HG02973 (cell line): ENCODE results near the gene FAM20C.

Source experiments
- ATAC-seq: cut with Tn5 transposase; IDR thresholded peaks from one replicate; pipeline ENCODE4 v1.9.1; 2021; ENCODE audit warnings: moderate library complexity; ENCODE audit not compliant: unreplicated experiment

FAM20C gene

DNA sequence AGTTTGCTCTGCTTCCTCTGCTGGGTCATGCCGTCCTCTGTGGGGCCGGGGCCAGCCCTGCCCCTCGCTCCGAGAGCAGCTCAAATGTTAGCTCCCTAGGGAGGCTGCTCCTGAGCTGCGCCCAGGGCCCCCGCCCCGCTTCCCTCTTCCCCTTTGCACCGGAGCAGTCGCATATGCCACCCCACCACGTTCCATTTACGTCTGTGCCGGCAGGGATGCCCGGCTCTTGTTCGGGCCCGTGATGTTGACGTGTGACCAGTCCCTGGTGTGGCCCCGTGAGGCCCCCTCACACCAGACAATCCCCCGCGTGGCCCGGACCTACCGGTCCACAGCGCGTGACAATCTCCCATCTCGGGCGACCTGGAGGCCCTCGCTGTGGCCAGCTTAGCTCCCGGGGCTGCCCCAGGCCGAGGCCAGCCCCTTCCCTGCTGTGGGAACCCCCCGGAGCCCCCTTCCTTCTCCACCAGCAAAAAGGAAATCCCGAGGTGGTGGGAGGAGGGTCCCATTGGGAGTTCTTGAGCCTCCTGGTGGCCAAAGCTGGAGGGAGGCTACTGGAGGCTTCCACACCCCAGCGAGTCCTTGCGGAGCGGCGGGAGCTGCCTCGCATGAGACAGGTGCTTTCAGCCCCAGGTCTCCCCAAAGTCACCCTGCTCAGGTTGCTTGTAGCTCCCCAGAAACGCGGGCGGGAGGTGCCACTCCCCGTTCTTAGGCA, 15.2 kb downstream of the FAM20C start:
- no peak for ATAC-seq

DNA sequence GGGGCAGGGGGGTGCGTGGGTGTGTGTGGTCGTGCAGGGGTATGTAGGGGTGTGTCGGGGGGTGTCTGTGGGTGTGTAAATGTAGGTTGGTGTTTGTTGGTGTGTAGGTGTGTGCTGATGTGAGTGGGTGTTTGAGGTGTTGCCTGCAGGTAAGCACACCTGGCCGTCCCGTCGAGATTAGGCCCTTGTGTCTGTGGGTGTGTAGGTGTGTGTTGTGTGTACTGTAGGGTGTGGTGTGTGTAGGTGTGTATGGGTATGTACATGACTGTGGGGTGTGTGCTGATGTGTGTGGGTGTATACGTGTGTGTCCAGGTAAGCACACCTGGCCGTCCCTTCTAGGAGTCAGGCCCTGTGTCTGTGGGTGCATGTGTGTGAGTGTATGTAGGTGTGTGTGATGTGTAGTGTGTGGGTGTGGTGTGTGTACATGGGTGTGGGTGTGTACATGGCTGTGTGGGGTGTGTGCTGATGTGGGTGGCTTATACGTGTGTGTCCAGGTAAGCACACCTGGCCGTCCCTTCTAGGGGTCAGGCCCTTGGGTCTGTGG, 15.8 kb downstream of the FAM20C start:
- ATAC-seq, result no peak

DNA sequence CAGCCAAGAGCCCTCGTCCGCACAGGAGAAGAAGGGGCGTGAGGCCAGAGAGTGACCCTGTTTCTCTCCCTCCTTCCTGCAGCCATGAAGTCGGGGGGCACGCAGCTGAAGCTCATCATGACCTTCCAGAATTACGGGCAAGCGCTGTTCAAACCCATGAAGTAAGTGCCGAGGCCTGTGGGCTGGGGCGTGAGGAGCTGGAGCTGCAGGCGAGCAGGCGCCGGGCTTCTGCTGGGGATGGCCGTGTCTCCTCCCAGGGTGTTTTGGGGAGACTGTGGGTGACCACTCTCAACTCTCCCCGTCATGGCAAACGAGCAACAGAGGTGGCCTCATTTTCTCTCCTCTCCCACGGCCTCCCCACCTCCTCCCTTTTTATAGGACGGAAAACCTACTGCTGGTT, 16.4 kb downstream of the FAM20C start:
- no peak for ATAC-seq

DNA sequence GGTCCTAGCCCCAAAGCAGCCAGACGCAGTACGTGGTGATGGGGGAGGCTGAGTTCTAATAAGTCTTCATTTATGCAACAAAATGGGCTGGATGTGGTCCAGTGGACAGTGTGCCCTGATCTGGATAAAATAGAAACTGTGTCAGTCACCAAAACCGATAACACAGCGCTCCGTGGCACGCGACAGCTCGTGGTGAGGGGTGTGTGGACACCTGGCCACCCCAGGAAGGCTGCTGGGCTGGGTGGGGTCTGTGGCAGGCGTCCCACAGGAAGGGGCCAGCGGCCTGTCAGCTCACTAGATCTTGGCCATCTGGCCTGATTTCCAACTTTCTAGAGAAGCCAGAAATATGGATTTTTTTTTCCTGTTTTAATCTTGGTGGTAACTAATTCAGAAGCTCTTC, 17.0 kb downstream of the FAM20C start:
- ATAC-seq, result no peak

DNA sequence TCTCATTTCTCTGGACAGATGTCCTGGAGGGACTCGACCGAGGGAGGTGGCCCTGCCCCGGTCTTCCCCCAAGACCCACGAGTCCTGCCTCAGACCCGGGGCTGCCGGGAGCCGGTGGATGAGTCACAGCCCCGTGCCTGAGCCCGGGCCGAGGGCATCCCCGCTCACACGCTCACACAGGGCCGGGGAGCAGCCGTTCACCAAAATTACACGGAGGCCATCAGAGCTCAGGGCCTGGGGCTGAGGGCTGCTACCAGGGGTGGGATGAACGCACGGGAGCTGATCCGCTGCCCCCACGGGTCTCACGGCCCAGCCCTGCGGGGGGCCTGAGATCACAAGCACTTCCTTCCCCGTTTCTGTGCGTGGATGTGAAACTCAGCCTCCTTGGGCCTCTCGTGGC, 17.5 kb downstream of the FAM20C start:
- no peak for ATAC-seq

DNA sequence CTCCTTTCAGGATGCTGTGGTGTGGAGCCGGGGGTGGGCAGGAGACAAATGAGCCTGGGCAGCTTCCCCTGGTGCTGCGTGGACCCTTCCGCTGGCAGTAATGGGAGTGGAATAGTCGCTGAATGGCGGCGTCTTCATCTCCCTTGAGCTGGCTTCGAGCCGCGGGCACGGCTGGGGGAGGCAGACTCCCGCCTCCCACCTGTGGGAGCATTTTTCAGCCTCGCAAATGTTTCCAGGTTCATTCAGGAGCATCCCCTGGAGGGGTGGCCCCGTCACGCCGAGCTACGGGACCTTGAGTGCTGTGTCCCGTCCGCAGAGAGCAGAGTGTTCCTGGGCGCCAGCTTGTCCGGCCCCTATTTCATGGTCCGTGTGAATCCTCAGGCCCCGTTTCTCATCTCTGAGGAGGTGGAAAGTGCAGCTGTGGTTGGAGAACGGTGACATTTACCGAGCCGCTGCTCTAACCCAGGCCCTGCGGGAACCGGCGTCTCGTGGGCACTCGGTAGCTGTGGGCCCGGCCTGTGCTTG, 18.1 kb downstream of the FAM20C start:
- no peak for ATAC-seq

DNA sequence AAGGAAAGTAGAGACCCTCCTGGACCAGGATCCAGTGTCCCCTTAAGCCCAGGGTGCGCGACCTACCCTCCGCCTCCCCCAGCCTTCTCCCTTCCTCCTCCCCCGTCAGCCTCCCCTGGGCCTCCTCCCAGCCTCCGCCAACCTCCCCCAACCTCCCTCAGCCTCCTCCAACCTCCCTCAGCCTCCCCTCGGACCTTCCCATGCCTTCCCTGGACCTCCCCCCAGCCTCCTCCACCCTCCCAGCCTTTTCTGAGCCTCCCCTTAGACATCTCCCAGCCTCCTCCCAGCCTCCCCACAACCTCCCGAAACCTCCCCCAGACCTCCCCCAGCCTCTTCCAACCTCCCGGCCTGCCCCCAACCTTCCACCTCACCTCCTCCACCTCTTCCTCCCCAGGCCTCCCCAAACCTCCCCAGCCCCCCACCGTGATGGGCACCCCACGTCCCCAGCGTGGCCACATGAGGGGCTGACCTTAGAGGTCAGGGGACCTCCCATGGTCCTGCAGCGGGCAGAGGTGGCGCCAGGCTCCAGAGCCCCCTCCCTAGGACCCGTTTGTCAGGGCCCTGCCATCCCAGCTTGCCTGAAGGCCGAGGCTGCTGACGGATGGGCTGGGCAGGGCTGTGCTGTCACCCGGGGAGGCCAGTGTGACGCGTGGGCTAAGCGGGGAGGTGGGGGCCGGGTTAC, 18.8 kb downstream of the FAM20C start:
- ATAC-seq, result no peak

DNA sequence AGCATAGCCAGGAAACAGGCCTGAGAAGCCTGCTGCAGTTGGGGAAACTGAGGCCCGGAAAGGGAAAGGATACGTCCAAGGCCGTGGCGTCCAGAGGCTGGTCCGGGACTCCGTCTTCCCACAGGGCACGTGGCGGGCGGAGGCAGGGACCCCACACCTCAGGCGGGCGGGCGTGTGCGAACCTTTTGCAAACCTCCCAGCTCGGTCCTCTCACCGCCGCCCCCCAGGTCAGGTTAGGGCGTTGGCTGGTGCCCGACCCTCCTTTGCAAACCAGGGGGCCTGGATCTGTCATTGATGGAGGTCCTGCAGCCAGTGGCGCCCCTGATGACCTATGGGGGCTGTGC, 19.3 kb downstream of the FAM20C start:
- no peak for ATAC-seq

DNA sequence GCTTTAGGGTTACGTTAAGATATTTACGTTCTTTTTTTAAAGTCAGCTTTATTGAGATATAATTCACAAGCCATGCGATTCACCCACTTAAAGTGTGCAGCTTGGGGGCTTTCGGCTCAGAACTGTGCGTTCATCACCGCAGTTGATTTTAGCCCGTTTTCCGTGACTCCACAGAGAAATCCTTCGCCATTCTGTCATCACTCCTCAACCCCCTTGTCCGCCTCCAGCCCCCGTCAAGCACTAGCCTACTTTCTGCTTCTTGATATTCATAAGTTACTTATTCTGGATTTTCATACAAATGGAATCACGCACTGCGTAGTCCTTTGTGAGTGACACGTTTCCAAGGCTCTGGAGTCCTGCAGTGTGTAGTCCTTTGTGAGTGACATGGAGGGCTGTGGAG, 20.4 kb downstream of the FAM20C start:
- no peak for ATAC-seq

DNA sequence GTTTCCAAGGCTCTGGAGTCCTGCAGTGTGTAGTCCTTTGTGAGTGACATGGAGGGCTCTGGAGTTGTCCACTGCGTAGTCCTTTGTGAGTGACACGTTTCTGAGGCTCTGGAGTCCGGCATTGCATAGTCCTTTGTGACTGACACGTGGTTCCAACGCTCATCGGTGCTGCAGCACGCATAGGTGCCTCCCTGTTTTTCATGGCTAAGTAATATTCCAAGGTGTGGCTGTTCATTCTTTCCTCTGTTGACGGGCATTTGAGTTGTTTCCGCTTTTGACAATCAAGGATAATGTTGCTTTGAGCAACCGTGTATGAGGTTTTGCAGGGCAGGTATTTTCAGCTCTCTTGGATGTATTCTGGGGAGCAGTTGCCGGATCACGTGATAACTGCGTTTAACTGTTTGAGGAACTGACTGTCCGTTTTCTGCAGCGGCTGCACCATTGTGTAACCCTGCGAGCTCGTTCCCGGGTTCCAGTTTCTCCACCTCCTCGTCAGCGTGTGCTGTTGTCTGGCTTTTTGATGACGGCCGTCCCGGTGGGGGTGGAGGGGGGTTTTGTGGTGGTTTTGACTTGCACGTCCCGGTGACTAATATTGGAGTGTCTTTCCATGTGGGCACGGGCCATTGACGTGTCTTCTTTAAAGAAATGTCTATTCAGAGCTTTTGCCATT, 21.1 kb downstream of the FAM20C start:
- ATAC-seq, result no peak

DNA sequence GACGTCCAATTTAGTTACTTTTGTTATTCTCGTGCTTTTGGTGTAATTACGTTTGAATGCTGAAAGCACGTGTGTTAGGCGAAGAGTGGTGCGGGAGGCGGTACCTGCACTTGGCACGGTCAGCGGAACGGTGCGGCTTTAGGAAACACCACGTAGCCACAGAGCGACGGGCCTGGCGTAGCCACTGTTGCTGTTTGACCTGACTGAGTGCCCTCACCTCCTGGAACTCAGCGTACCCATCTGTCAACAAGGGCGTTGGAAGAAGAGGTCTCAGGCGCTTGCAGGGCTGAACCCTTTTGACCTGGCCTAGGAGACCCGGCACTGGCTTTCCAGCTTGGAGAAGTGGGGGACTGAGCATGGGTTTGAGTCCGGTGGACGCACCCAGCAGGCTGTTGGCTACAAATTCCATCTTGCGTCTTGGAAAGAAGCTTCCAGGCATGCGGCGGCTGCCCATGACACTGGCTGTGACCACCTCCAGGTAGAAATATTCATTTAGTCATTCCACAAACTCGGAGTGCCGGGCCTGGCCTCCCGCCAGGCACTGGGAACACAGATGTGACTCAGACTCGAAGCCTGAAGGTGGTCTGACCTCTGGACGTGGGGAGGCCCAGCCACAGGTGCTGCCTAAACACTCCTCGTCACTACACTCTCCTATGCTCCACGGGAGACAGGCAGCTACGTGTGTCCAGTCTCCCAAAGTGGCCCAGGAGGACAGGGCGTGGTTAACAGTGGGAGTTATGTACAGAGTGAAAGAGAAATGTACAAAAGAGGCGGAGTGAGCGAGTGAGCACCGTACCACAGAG, 22.2 kb downstream of the FAM20C start:
- ATAC-seq, result no peak

DNA sequence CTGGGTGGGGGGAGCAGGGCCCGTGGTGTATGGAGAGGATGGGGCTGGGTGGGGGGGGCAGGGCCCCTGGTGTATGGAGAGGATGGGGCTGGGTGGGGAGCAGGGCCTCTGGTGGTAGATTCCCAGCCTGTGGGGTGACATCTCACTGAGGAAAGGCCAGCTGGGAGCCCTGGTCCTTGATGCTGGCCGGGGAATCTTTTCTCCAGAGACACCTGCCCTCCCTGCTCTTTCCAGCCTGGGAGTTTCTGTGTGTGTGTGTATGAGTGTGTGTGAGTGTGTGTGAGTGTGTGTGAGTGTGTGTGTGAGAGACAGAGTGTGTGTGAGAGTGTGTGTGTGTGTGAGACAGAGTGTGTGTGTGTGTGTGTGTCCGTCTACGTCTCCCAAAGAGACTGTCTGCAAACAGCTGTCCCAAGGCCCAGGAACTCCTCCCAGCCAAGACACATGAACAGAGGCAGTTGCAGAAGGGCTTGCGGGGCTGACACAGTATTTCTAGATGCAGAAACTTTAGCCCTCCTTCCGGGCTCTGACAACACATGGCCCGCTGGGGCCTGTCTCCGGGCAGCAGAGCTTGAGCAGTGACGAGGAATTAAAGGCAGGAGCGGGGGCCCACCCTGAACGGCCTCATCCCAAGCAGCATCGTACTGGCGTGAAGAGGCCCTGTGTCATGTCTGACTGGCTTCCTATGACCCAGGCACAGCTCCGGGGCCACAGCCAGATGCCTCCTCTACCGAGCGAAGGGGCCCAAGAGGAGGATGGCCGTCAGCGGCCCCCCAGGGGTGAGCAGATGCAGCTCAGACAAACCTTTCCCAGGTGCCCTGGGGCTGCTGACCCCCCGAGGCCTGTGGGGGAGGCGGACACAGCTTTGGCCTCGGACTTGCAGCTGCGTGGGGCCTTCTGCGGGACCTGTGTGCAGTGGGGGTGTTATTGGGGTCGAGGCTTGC, 24.3 kb downstream of the FAM20C start:
- no peak for ATAC-seq

DNA sequence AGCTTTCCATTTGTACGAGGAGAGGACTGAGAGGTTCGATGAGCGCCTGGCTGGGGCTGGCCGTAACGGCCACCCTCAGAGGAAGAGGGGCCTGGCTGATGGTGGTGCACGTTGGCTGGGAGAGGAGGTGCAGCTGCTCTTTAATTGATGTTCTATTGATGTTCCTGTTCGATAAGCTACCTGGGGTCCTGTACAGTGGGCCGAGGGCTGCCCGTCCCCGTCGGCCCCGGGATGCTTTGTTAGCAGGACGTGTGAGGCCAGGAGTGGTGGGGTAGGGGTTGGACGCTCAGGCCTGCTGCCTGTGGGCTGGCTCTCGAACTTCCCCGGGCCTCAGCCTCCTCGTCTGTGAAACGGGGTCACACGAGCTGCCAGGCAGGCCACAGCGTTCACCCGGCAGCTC, 25.4 kb downstream of the FAM20C start:
- no peak for ATAC-seq

DNA sequence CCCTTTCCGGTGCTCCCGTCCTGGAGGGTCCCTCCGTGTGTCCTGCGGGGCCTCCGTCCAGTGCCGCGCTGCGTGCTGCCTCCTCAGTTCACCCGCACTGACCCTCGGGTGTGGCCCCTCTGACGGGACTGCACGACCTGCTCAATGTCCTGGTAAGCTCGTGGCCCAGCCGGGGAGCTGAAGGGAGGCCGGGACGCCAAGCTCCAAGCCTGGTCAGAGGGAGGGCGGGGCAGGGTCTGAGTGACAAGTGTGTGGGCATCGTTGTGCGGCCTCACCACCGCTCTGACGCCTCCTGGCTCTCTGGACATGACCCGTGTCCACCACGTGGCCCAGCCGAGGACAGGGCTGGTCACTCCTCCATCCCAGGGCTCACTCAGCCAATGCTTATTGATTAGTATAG, 25.9 kb downstream of the FAM20C start:
- ATAC-seq, result no peak

DNA sequence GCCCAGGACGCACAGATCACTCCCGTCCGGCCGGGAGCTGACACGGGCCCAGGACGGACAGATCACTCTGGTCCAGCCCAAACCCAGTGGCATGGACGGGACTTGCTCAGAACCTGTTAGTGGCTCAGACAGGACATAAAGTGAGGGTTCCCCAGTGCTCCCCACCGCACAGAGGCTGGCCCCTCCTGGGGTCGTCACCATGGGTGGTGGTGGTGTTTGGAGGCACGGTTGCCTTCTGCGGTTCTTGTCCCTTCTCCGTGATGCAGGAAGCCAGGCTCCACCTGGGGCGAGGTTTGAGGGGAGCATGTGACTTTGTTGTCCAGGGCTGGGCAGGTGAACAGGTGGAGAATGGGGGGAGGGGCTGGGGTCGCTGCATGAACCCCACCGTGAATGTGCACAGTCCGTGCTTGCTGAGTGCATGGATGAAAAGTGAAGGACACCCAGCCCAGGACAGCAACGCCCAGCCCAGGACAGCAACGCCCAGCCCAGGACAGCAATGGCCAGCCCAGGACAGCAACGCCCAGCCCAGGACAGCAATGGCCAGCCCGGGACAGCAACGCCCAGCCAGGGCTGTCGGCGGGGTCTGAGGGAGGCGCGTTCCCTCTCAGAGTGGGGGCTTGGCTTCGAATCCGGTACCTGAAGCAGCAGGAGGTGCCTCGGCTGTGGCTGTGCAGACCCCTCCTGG, 26.7 kb downstream of the FAM20C start:
- ATAC-seq, result no peak

DNA sequence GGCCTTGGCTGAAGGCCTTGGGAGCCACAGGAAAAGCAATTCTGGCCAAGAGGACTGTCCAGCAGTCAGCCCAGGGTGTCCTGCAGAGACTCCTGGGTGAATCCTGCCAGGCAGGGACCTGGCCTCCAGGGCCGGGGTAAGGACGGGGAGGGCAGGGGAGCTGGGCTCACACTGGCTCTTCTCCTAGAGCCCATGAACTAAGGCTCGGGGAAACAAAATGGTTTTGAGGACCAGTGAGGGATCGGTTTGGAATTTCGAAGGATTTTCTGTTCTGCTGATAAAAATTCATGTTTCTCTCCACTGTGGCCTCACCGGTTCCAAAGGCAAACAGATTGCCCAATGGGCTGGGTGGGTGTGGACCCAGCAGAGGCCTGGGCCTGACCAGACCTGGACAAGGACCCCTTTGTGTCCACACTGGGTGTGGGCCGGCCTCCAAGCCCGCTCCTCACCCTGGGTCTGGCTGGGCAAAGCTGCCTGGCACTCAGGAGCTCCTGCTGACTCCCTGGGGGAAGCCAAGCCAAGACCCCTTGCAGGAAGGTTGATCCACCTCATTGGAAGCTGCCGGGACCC, 27.3 kb downstream of the FAM20C start:
- no peak for ATAC-seq

DNA sequence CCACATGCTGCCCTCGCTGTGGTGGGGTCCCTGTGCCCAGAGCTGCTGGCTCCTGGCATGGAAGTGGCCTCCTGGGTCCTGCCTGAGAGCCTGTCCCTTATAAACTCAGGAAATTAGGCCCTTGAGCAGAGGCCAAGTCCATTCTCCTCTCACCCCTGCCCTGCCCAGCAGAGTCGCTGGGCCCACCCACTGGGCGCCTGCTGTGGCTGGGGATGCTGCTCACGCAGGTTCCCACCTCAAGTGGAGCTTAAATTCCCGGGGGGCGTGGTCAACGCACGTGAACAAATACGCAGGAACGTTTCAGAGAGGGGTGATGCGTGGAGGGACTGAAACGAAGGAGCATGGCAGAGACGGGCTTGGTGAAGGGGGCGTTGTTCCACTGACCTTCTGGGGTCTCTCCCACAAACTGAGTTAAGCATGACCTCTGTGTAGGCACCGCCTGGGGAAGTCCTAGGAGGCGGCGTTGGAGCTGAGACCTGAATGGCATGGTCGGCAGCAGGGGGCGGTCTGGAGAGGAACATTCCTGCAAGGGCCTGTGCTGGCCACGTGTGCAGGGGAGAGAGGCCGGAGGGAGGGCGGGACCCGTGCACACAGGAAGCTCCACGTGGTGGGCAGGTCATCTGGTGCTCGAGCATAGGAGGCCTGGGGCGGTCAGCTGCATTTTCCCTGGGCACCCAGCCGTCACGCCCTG, 27.9 kb downstream of the FAM20C start:
- no peak for ATAC-seq

DNA sequence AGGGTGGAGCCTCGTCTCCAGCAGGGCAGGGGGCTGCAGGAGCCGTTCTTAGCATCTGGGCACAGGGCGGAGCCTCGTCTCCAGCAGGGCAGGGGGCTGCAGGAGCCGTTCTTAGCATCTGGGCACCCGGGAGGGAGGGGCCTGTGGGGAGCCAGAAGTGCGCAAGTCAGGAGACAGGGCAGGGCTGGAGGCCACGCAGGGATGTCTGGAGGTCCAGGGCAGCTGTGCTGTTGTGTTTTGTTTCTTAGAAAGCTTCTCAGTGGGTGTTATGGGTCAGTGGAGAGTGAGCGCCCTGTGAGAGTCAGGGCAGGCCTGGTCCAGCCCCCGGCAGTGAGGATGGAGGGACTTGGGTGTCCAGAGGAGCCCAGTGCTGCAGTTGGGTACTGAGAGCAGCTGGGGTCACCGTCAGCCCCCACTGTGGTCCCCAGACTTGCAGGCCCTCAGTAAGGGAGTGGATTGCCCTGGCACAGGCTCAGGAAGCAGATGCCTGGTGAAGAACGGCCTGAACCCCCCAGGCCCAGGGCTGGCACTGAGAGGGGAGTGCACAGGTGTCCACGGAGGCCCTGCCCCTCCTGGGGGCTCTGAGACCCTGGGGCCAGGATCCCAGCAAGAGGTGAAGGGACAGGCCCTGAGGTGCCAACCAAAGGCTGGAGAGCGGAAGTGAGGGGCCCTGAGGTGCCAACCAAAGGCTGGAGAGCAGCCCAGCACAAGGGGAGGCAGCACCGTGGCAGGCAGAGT, 29.8 kb downstream of the FAM20C start:
- no peak for ATAC-seq
